CD1c-positive myeloid dendritic cell (primary cell): ENCODE measurements around the gene WWOX.

Source experiments
- DNase-seq: peaks from one replicate; pipeline ENCODE4 v3.0.0-alpha.2; 2016; ENCODE audit errors: extremely low spot score

The WWOX gene

GRCh38 chr16:78900044-78900811 lies 800.8 kb downstream of the WWOX start:
- no peak for DNase-seq

- DNase-seq: no peak
Observed at GRCh38 chr16:78900966-78901365, 801.5 kb downstream of the WWOX start.

- DNase-seq: no peak
Observed at GRCh38 chr16:78902321-78902720, 802.9 kb downstream of the WWOX start.

GRCh38 chr16:78903237-78903636 lies 803.8 kb downstream of the WWOX start:
- DNase-seq: no peak

- DNase-seq: no peak
Observed at GRCh38 chr16:78903843-78904242, 804.4 kb downstream of the WWOX start.

- no peak for DNase-seq
Observed at GRCh38 chr16:78906135-78906534, 806.7 kb downstream of the WWOX start.

GRCh38 chr16:78909226-78909625 lies 809.8 kb downstream of the WWOX start:
- DNase-seq: no peak

GRCh38 chr16:78915811-78916345 lies 816.4 kb downstream of the WWOX start:
- no peak for DNase-seq

- DNase-seq: no peak
Observed at GRCh38 chr16:78916928-78917545, 817.6 kb downstream of the WWOX start.

GRCh38 chr16:78918805-78919305 lies 819.4 kb downstream of the WWOX start:
- DNase-seq: no peak

GRCh38 chr16:78919852-78920251 lies 820.4 kb downstream of the WWOX start:
- no peak for DNase-seq

GRCh38 chr16:78920621-78921020 lies 821.2 kb downstream of the WWOX start:
- DNase-seq: no peak

- peak; percentile 50 for DNase-seq
Observed at GRCh38 chr16:78925083-78925767, 825.8 kb downstream of the WWOX start.

- DNase-seq: no peak
Observed at GRCh38 chr16:78926723-78927210, 827.3 kb downstream of the WWOX start.

- no peak for DNase-seq
Observed at GRCh38 chr16:78927766-78928165, 828.3 kb downstream of the WWOX start.

- DNase-seq: no peak
Observed at GRCh38 chr16:78929841-78930240, 830.4 kb downstream of the WWOX start.

GRCh38 chr16:78930561-78930960 lies 831.1 kb downstream of the WWOX start:
- DNase-seq: no peak

GRCh38 chr16:78931267-78931666 lies 831.8 kb downstream of the WWOX start:
- no peak for DNase-seq

- DNase-seq: no peak
Observed at GRCh38 chr16:78931678-78932077, 832.2 kb downstream of the WWOX start.

- DNase-seq: no peak
Observed at GRCh38 chr16:78932355-78932943, 833.0 kb downstream of the WWOX start.

GRCh38 chr16:78936060-78936459 lies 836.6 kb downstream of the WWOX start:
- DNase-seq: no peak

GRCh38 chr16:78939597-78939996 lies 840.1 kb downstream of the WWOX start:
- peak; percentile 48 for DNase-seq
